BE2C (cell line): ENCODE measurements around the gene ITIH4.

Experiments used
- DNase-seq: peaks from one replicate; pipeline ENCODE4 v3.0.0-alpha.2; 2020
- H3K27me3 ChIP-seq: fragments of 250-450 bp; sonication (Bioruptor Pico); 2 replicates; pipeline ENCODE4 v1.5.1; 2020; ENCODE audit warnings: mild to moderate bottlenecking
- H3K36me3 ChIP-seq: fragments of 250-450 bp; sonication (Bioruptor Pico); 2 replicates; pipeline ENCODE4 v1.5.1; 2020; ENCODE audit warnings: mild to moderate bottlenecking
- H3K4me1 ChIP-seq: fragments of 250-450 bp; sonication (Bioruptor Pico); 2 replicates; pipeline ENCODE4 v1.5.1; 2020
- H3K4me3 ChIP-seq: 2 replicates; pipeline ENCODE4 v1.5.1; 2011; ENCODE audit warnings: low read depth, low read length
- H3K9me3 ChIP-seq: fragments of 250-450 bp; sonication (Bioruptor Pico); 2 replicates; pipeline ENCODE4 v1.5.1; 2020
- CTCF ChIP-seq: IDR thresholded peaks from 2 replicates; pipeline ENCODE4 v1.5.1; 2012; ENCODE audit warnings: mild to moderate bottlenecking, low read depth, low read length

Gene ITIH4

GRCh38 chr3:52865994-52866393 is 35.5 kb upstream of the ITIH4 start:
- H3K36me3 ChIP-seq: no peaks in the 10 kb centered on the region
- TF ChIP-seq CTCF: no peak
- no peak for DNase-seq
- no peaks in the 10 kb centered on the region for H3K4me1 ChIP-seq
- no peak overlapping the region for H3K4me3 ChIP-seq
- no peaks in the 10 kb centered on the region for H3K9me3 ChIP-seq
- H3K27me3 ChIP-seq: no peaks in the 10 kb centered on the region

GRCh38 chr3:52860424-52860768 is 29.9 kb upstream of the ITIH4 start:
- TF ChIP-seq CTCF: no peak
- H3K27me3 ChIP-seq: no peaks in the 10 kb centered on the region
- DNase-seq: no peak

GRCh38 chr3:52859686-52860423 is 29.4 kb upstream of the ITIH4 start:
- no peak for TF ChIP-seq CTCF
- H3K4me1 ChIP-seq: no peaks in the 10 kb centered on the region
- H3K9me3 ChIP-seq: no peaks in the 10 kb centered on the region
- DNase-seq: no peak
- no peaks in the 10 kb centered on the region for H3K27me3 ChIP-seq
- no peak overlapping the region for H3K4me3 ChIP-seq
- H3K36me3 ChIP-seq: no peaks in the 10 kb centered on the region

More at GRCh38 chr3:52860424-52860768, 29.9 kb upstream of the ITIH4 start:
- H3K4me3 ChIP-seq: no peak overlapping the region
- H3K4me1 ChIP-seq: no peaks in the 10 kb centered on the region
- no peaks in the 10 kb centered on the region for H3K9me3 ChIP-seq
- no peaks in the 10 kb centered on the region for H3K36me3 ChIP-seq

- Histone ChIP-seq H3K36me3 (no peaks in the 10 kb centered on the region), H3K4me3 (no peak overlapping the region), H3K9me3 (no peaks in the 10 kb centered on the region), H3K27me3 (no peaks in the 10 kb centered on the region), H3K4me1 (no peaks in the 10 kb centered on the region)
- TF ChIP-seq CTCF: no peak
- no peak for DNase-seq
Measured at GRCh38 chr3:52857864-52858263, 27.4 kb upstream of the ITIH4 start.

GRCh38 chr3:52857133-52857532 is 26.7 kb upstream of the ITIH4 start:
- Histone ChIP-seq H3K9me3 (no peaks in the 10 kb centered on the region), H3K27me3 (no peaks in the 10 kb centered on the region), H3K4me1 (no peaks in the 10 kb centered on the region), H3K36me3 (no peaks in the 10 kb centered on the region), H3K4me3 (no peak overlapping the region)
- DNase-seq: no peak
- no peak for TF ChIP-seq CTCF

- Histone ChIP-seq H3K36me3 (no peaks in the 10 kb centered on the region), H3K9me3 (no peaks in the 10 kb centered on the region), H3K27me3 (no peaks in the 10 kb centered on the region), H3K4me3 (no peak overlapping the region), H3K4me1 (no peaks in the 10 kb centered on the region)
- no peak for TF ChIP-seq CTCF
- DNase-seq: no peak
Measured at GRCh38 chr3:52856666-52857065, 26.2 kb upstream of the ITIH4 start.
